DMS153 treated with DMSO at 0.1 percent for 48 hours (cell line): ENCODE results near the gene ARHGEF17.
A peak's percentile ranks its signal among the peaks of the same experiment; 100 is the strongest.
"Not testable (repeated sequence)": the region's sequence is repeated elsewhere in the genome, so short reads cannot be mapped to it uniquely, and the experiment has no call there.

Experiments used
- DNase-seq: peaks from one replicate; lab custom pipeline; 2025; ENCODE audit not compliant: unreplicated experiment; lab: John Stamatoyannopoulos, UW

ARHGEF17 gene

GRCh38 chr11:73273222-73273895 is 34.7 kb upstream of the ARHGEF17 start:
- DNase-seq, result no peak

- not testable (repeated sequence) for DNase-seq
Measured at GRCh38 chr11:73274191-73274590, 33.9 kb upstream of the ARHGEF17 start.

- no peak for DNase-seq
Measured at GRCh38 chr11:73274722-73275380, 33.2 kb upstream of the ARHGEF17 start.

GRCh38 chr11:73275381-73275750 is 32.7 kb upstream of the ARHGEF17 start:
- DNase-seq, result no peak

- no peak for DNase-seq
Measured at GRCh38 chr11:73277467-73277866, 30.6 kb upstream of the ARHGEF17 start.

- DNase-seq, result no peak
Measured at GRCh38 chr11:73280626-73281025, 27.4 kb upstream of the ARHGEF17 start.

GRCh38 chr11:73281201-73281741 is 26.8 kb upstream of the ARHGEF17 start:
- no peak for DNase-seq

- DNase-seq, result no peak
Measured at GRCh38 chr11:73281796-73282660, 26.0 kb upstream of the ARHGEF17 start.

- DNase-seq, result no peak
Measured at GRCh38 chr11:73283276-73284000, 24.6 kb upstream of the ARHGEF17 start.

GRCh38 chr11:73284106-73284505 is 24.0 kb upstream of the ARHGEF17 start:
- no peak for DNase-seq

GRCh38 chr11:73285721-73286120 is 22.4 kb upstream of the ARHGEF17 start:
- no peak for DNase-seq

- no peak for DNase-seq
Measured at GRCh38 chr11:73286240-73286810, 21.8 kb upstream of the ARHGEF17 start.

- DNase-seq, result no peak
Measured at GRCh38 chr11:73287400-73288101, 20.5 kb upstream of the ARHGEF17 start.

GRCh38 chr11:73288192-73288872 is 19.7 kb upstream of the ARHGEF17 start:
- DNase-seq, result no peak

- DNase-seq, result peak; percentile 35
Measured at GRCh38 chr11:73288873-73289707, 19.0 kb upstream of the ARHGEF17 start.

- DNase-seq, result no peak
Measured at GRCh38 chr11:73290536-73290935, 17.5 kb upstream of the ARHGEF17 start.

- DNase-seq, result no peak
Measured at GRCh38 chr11:73291196-73291595, 16.9 kb upstream of the ARHGEF17 start.

- DNase-seq, result no peak
Measured at GRCh38 chr11:73291781-73292524, 16.1 kb upstream of the ARHGEF17 start.
